COLO829 (cell line): ENCODE results near the gene TSPAN31.
A peak's percentile ranks its signal among the peaks of the same experiment; 100 is the strongest.

Experiments used
- DNase-seq: peaks from one replicate; pipeline ENCODE4 v3.0.0; 2012; ENCODE audit warnings: low spot score

Gene TSPAN31

DNA sequence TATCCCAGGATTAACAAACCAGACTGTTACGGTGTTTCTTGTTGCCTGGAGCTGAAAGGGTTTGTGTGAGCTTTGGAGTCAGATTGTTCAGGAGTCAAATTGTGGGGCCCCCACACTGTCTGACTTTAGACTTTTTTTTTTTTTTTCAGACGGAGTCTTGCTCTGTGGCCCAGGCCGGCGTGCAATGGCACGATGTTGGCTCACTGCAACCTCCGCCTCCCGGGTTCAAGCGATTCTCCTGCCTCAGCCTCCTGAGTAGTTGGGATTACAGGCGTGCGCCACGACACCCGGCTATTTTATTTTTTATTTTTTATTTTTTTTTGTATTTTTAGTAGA is 38.6 kb downstream of the TSPAN31 start:
- DNase-seq, result no peak

DNA sequence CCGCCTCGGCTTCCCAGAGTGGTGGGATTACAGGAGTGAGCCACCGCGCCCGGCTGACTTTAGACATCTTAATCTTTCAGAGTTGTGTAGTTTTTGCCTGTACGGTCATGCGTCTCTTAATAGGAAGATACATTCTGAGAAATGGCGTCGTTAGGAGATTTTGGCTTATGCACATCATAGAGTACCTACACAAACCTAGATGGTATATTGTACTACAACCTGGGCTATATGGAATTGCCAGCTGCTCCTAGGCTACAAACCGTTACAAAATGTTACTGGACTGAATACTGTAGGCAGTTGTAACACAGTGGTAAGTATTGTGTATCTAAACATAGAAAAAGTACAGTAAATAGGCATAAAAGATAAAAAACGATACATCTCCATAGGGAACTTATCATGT is 39.0 kb downstream of the TSPAN31 start:
- no peak for DNase-seq

DNA sequence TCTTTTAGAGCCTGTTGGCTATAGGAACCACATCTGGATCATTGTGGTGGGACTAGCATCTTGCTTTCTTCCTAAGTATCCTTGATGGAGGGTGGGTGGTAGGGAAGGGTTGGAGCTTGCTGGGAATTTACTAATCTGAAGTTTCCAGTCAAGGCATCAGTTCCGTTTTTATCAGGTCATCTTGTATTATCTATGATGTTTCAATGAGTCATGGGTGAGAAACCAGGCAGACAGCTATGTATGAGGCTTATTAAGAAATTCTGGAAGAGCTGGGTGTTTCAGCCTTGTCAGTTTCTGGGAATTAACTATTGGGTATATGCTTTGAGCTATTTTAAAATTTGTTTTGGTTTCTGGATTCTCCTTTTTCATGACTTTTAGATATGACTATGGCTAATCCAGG is 49.1 kb downstream of the TSPAN31 start:
- DNase-seq, result peak; percentile 39

DNA sequence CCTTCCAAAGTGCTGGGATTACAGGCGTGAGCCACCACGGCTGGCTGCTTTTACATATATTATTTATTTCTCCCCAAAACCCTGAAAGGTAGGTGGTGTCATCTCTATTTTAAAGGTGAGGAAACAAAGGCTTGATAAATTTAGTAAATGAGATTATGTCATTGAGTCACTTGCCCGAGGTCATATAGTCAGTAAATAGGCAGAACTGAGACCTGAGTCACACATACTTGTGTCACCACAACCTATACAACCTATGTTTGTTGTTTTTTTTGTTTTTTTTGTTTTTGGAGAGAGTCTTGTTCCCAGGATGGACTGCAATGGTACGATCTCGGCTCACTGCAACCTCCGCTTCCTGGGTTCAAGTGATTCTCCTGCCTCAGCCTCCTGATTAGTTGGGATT is 50.5 kb downstream of the TSPAN31 start:
- no peak for DNase-seq

DNA sequence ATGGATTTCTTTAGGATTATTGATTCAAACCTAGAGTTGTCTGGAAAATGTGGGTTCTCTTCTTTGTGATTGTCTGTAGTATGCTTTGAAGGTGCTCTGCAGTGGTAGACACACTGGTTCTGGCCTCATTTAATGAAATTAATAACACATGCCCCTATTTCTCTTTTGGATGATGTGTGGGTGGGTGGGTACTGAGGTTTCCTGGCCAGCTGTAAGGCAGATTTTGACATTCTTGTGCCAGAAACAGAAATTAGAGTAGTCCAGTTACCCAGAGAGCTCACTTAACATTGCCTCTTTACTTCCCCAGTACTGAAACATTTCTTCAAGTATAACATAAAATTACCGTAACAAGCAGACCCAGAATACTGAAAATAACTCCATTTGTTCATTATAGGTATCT is 52.2 kb downstream of the TSPAN31 start:
- no peak for DNase-seq

DNA sequence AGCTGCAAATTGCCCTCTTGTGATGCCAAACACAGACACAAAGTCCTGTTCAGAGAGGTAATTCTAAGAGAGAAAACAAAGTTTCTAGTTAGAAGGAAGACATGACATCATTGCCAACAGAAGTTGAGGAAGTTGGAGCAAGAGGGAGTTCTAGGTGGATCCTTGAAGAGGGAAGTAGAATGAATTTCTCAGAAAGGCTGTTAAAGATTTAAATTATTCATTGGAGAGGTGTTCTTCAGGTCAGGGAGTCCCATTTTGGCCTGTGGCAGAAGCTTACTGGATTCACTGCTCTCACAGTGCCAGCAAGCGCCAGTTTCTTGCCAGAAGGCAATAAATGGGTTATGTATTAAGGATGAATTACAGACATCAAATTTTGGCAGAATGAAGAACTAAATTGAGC is 53.1 kb downstream of the TSPAN31 start:
- no peak for DNase-seq
